NCI-H1105 (cell line): ENCODE measurements around the gene SMARCC1.
A peak's percentile ranks its signal among the peaks of the same experiment; 100 is the strongest.

ENCODE experiments used
- DNase-seq: peaks from one replicate; lab custom pipeline; 2025; lab: John Stamatoyannopoulos, UW

SMARCC1 gene

DNA sequence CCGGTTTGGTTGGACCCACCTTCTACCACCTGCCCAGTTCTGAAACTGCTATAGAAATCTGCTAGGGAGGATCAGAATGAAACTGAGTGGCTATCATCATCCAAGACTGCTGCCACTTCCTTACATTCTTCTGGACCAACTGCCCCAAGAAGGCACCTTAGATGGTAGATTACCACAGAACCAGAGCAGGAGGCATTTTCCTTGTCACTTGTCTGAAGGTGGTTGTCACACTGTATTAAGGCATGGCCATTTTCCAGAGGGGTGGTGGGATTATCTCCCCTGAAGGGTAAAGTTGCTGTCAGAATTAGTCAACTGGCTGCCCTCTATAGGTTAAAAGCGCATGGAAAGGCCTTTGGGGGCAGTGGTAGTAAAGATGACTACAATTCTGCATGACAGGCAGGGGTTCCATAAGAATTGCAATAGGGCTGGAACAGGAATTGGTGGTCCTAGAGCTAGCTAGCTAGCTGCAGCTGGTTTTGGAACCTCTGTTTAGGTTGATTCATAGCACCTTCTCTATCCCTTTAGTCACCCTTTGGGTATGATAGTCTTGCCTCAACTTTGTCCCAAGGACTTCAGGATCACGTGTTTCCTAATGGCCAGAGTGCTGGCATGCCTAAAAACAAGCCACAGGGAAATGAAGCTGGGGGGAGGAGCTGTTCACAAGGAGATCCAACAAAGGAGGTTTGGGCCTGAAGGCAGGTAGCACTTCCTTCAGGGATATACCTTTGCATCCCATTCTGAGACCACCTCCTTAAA is 198.2 kb downstream of the SMARCC1 start:
- no peak for DNase-seq

DNA sequence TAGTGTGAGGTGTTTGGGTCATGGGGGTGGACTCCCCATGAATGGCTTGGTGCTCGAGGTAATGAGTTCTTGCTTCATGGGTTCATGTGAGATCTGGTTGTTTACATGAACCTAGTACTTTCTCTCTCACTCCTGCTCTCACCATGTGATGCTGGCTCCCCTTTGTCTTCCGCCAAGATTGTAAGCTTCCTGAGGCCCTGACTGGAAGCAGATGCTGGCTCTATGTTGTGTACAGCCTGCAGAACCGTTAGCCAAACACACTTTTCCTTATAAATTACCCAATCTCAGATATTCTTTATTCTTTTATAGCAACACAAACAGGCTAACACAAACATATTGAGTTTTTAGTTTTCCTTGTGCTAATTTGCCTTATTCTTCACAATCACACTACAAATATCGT is 199.9 kb downstream of the SMARCC1 start:
- no peak for DNase-seq

- no peak for DNase-seq
Measured at GRCh38 chr3:47581422-47581821, 200.3 kb downstream of the SMARCC1 start.

DNA sequence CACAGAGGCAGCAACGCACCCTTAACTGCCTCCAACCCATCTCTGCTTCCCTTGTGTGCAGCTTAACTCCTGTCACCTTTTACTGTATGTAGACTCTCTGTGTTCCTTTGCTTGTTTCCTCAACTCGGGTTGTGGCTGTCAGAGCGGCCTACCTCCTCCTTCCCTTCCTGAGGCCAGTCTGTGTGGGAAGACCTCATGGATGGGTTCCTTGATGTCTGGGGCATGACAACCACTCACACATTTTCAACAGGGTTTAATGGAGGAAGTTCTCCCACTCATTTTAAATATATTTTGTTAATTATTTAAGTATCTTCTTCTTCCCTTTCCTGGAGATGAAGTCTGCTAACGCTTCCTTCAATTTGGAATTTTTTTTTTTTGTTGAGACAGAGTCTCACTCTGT is 201.2 kb downstream of the SMARCC1 start:
- no peak for DNase-seq

- DNase-seq, result no peak
Measured at GRCh38 chr3:47579875-47580274, 201.8 kb downstream of the SMARCC1 start.

DNA sequence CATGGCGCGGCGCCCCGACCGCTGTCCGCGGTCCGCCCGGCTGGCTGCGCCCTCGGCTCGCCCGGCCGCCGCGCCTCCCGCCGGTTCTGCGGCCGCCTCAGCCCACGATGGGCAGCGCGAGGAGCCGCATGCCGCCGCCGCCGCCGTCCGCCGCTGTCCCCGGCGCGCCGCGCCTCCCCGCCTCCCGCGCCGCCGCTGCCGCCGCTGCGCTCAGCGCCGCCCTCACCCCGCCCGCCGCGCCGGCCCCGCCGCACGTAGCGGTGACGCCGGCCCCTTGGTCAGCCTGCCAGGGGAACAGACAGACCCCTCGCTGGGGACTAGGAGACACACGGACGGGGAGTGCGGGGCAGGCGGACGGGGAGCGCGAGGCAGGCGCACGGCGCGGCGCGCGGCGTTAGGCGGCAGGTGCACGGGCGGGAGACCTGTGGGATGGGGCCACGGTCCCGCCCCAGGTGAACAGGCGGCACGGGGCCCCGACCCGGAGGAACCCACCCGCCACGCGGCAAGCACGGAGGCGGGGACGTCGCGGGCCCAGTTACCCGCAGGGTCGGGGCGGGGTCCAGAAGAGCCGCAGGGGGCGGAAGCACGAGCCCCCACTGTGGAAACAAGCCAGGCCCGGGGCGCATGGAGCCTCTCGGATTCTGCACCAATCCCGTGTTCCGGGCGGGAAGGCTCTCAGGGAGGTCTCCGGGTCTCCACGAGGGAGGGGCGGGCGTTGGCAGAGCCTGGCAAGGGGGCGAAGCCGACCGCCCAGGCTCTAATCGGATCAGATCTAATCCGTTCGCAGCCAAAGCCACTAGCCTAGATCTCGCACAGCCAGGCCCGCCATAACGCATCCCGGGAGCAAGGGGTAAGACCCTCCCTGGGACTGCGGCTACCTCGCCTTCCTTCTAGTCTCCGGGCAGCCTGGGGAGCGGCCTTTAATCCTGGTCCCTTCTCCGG is 202.7 kb downstream of the SMARCC1 start, which contains the start of gene CSPG5:
CSPG5 (minus strand) TSS at position 175 of the 942 bp plus-strand sequence; CDS start at position 3, 172 bp downstream.
- DNase-seq, result no peak

DNA sequence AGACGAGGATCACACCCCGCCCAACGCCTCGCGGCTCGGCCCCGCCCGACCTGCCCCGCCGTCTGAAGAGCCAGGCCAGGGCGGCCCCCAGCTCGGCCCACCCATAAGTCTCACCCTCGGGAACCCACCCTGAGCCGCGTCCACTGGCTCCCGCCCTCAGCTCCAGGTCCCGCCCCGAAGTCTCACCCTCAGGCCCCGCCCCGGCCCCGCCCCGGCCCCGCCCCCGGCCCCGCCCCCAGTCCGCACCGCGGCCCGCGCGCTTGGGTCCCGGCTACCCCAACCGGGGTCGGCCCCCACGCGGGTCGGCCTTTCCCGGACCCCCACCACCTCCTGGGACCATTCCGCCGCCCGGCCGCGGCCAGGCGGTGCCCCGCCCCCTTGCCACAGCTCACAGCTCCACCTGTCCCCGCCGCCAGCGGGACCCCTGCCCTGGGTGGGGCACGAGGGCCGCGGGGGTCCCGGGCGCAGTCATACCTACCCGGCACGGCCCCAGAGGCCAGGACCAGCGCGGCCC is 203.5 kb downstream of the SMARCC1 start:
- DNase-seq, result peak; percentile 16

DNA sequence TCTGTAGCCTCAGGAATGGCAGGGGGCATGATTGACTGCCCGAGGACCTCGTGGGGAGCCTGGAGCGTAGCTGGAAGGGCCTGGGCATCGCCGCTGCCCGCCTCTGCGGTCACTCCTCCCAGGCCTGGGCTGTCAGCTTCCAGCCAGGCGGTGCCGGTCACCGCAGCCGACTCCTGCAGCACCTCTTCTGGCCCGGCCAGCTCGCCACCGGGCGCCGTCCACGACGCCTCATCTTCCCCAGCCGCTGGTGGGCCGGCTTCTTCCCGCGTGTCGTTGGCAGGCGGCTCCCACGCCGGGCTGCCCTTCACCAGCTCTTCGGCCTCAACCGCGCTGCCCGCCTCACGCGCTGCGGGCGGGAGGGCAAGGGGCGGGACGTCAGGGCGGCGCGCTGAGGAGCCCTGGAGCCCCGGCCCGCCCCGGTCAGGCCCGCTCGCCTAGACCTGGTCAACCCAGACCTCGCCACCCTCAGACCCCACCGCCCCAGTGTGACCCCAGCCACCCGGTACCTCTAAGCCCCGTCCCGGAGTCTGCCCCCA is 204.0 kb downstream of the SMARCC1 start:
- DNase-seq, result no peak

DNA sequence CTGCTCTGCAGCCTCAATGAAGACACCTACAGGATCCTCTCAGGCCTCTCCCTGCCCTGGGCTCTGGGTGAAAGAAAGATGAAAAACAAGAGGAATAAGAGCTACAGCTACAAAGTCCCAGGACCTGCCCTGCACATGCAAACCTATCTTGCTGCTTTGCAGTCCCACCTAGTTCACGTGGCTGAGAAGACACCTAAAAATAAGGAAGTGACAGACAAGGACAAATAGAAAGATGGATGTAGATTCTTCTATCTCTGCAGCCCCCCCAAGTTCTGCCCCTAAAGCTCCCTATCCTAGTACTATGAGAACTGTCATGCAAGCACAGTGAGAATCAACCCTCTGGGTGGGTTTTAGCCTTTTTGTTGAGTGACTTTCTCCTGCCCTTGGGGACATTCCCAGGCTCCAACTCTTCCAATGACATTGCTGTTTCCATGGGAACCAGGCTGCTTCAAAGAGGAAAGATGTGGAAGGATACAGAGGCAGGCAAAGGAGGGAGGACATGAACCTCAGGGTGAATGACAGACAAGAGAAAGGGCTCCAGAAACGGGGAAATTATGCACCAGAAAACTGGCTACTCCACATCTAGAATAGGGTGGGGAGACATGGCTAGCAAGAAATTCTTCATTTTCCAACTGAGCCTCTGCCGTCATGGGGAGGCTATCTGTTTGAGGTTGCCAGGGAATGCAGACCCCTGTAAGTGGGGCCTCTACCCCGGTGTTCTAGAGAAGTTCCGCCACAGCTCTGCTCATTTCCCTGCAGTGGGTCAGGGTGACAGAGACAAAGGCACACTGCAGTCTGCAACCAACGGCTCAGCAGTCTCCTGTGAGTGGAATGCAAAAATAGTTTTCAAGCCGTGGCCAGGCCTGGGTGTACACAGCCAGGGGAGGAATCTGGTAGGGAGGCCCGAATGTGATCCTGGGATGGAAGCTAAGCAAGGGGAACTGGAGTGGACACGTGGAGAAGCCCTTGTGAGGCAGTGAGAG is 208.2 kb downstream of the SMARCC1 start:
- no peak for DNase-seq

- no peak for DNase-seq
Measured at GRCh38 chr3:47571391-47572175, 210.1 kb downstream of the SMARCC1 start.

- DNase-seq, result no peak
Measured at GRCh38 chr3:47568901-47569300, 212.8 kb downstream of the SMARCC1 start.

- no peak for DNase-seq
Measured at GRCh38 chr3:47567149-47567548, 214.5 kb downstream of the SMARCC1 start.

DNA sequence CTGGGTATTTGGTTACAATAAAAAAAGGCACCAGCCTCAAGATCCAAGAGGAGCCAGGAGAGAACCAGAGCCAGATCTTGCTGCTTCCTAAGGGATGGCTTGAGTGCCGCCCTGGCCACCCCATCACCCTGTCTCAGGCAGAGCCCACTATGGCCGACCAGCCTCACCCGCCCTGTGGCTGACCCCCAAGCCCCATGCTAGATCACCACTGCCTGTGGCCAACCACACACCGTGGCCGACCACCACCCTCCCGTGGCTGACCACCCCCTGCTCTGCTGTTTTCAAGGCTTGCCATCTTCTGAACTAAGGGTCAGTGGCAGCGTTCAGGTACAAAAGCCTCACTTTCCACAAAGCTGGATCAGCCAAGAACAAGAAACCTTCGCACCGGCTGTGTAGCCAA is 215.0 kb downstream of the SMARCC1 start:
- no peak for DNase-seq

DNA sequence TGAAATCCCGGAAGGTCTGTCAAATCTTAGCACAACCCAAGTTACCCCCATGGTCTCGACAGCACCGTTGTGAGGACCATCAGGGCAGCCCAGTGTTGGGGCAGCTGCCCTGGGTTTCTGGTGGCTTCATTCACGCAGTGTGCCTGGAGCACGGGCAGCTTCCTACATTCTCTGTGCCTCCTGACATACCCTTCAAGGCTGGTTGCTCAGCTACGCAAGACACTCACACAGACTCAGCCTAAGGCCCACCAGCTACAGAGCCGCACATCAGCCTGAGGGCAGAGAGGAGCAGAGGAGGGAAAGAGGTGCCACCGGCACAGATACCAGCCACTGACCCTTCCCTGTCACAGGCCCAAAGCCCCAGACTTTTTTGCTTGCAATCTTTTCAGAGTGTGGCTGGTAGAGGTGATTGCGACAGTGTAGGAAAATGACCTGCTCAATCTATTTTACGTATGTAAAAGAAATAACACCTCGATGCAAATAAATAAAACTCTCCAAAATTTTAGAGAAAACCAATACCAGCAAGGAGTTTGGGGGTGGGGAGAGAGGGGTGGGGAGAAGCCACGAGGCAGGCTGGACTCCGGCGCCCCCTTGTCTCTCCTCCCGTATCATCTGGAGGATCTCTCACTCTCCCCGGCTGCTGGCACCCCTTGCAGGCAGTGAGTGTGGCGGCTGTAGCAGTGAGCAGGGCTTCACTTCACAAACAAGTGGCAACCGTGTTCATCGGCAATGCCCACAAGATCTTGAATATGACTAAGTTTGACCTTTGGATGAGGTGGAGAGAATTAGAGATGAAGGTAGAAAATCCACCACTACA is 215.8 kb downstream of the SMARCC1 start:
- no peak for DNase-seq

GRCh38 chr3:47556351-47556750 is 225.3 kb downstream of the SMARCC1 start:
- DNase-seq, result no peak

- DNase-seq, result no peak
Measured at GRCh38 chr3:47554335-47554734, 227.4 kb downstream of the SMARCC1 start.

DNA sequence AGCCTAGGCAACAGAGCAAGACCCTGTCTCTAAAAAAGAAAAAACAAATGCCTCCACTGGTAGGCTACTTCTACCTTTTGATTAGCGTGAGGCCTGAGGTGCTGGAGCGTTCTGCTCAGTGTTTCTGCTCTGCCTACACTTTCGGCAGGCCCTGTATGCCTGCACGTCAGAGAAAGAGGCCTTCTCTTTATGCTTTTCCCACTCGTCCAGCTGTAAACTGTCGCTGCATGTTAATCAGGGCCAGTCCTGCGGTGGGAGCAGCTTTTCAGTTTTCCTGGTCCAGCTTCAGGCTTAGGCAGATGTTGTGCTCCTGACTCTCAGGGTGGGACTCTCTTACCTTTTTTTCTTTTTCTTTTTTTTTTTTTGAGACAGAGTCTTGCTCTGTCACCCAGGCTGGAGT is 228.3 kb downstream of the SMARCC1 start:
- DNase-seq, result no peak

GRCh38 chr3:47542471-47543173 is 239.1 kb downstream of the SMARCC1 start:
- DNase-seq, result no peak

- DNase-seq, result no peak
Measured at GRCh38 chr3:47541583-47542108, 240.0 kb downstream of the SMARCC1 start.
